ENCODE data around the gene KIF14.

DNA sequence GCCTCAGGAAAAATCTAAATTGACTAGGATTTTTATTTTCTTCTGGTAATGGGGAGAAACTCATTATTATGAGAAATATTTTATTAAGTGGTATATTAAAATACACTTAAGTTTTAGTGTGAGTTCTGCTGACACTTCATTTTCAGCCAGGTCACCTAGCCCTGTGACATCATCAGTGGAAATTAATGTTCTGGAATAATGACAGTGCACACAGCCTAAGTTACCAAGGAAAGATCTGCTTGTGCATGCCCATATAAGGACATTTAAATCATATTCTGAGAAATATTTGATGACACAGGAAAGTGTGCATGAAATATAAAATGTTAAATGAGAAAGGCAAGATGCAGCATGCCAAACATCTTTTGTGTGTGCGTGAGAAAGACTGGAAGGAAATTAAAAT, 102.0 kb downstream of the KIF14 start:
- TF ChIP-seq, protein P1, sequence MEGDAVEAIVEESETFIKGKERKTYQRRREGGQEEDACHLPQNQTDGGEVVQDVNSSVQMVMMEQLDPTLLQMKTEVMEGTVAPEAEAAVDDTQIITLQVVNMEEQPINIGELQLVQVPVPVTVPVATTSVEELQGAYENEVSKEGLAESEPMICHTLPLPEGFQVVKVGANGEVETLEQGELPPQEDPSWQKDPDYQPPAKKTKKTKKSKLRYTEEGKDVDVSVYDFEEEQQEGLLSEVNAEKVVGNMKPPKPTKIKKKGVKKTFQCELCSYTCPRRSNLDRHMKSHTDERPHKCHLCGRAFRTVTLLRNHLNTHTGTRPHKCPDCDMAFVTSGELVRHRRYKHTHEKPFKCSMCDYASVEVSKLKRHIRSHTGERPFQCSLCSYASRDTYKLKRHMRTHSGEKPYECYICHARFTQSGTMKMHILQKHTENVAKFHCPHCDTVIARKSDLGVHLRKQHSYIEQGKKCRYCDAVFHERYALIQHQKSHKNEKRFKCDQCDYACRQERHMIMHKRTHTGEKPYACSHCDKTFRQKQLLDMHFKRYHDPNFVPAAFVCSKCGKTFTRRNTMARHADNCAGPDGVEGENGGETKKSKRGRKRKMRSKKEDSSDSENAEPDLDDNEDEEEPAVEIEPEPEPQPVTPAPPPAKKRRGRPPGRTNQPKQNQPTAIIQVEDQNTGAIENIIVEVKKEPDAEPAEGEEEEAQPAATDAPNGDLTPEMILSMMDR (IDR thresholded peaks at IDR 0.05; ENCODE audit: control extremely low read depth in 1 of 3, insufficient read depth in 1 of 3, low read depth in 1 of 3, low read length in 3 of 3) = no peak
- TF ChIP-seq EZH2 (IDR thresholded peaks at IDR 0.05; ENCODE audit: low read depth, low read length, severe bottlenecking) = no peak
- no peak for TF ChIP-seq SIN3A (conservative IDR thresholded peaks at IDR 0.05 in 1 of 2, IDR thresholded peaks at IDR 0.05 in 1 of 2; ENCODE audit: low read depth in 1 of 2, low read length in 2 of 2)
- TF ChIP-seq POLR2AphosphoS5 (IDR thresholded peaks at IDR 0.05; ENCODE audit: low read depth, low read length) = no peak
- TF ChIP-seq JUND (IDR thresholded peaks at IDR 0.05; ENCODE audit: low read length) = no peak
- TF ChIP-seq POLR2A (IDR thresholded peaks at IDR 0.05; ENCODE audit: control extremely low read depth in 1 of 2, low read depth in 2 of 2, low read length in 2 of 2) = no peak
- TF ChIP-seq NRF1 (IDR thresholded peaks at IDR 0.05; ENCODE audit: low read depth, low read length) = no peak
- no peak for TF ChIP-seq RXRA (IDR thresholded peaks at IDR 0.05; ENCODE audit: insufficient read depth, low read depth, low read length)
- no peak for TF ChIP-seq YY1 (IDR thresholded peaks at IDR 0.05; ENCODE audit: low read depth, low read length)
- no peak for TF ChIP-seq PHF8 (conservative IDR thresholded peaks at IDR 0.05; ENCODE audit: low read depth, low read length)

All from H1 (cell line).